Testis (tissue), 3 donors: ENCODE data around the gene ITSN2. TPM values are rescaled to one million over a fixed set of nuclear protein-coding genes. Genes with fewer than 3 reads are reported as not detected.

Experiments
- DNase-seq: peaks from one replicate; pipeline ENCODE4 v3.0.0-alpha.2; 2019
- H3K27ac ChIP-seq, 2 donors: fragments of 200-600 bp; sonication (generic); one replicate each; pipeline ENCODE4 v1.5.1; 2019
- H3K27me3 ChIP-seq: fragments of 200-600 bp; sonication (generic); one replicate; pipeline ENCODE4 v1.5.1; 2019
- H3K36me3 ChIP-seq: fragments of 200-600 bp; sonication (generic); one replicate; pipeline ENCODE4 v1.5.1; 2017; ENCODE audit warnings: low read depth; ENCODE audit errors: missing control alignments
- H3K4me1 ChIP-seq: fragments of 200-600 bp; sonication (generic); one replicate; pipeline ENCODE4 v1.5.1; 2019
- H3K4me3 ChIP-seq, 2 donors: fragments of 200-600 bp; sonication (generic); one replicate each; pipeline ENCODE4 v1.5.1; 2017 to 2019
- H3K9me3 ChIP-seq: fragments of 200-600 bp; sonication (generic); one replicate; pipeline ENCODE4 v1.5.1; 2017
- POLR2A ChIP-seq: fragments of 450-650 bp; IDR thresholded peaks from one replicate; pipeline ENCODE4 v1.6.1; 2017; ENCODE audit warnings: antibody characterized with exemption, mild to moderate bottlenecking, moderate library complexity
- WGBS, 2 donors: methylation state at CpG; one replicate each; pipeline ENCODE4 v1.1.5; 2018; 5-methylcytosine and 5-hydroxymethylcytosine counted together
- intact Hi-C: fragments of 100-400 bp; cut with DNase I; formaldehyde crosslinking; loops from one replicate; pipeline ENCODE4 v1.15.1; 2023; ENCODE audit warnings: low total_unique reads
- polyA plus RNA-seq: library from polyadenylated mRNA; stranded (reverse); fragments of 350-450 nt; fragmentation: Illumina TruSeq; extraction: RNeasy Lipid Tissue Mini Kit (QIAGEN cat#74804); gene quantifications from one replicate; pipeline ENCODE4 v1.2.3, GENCODE V29; 2014; ENCODE audit warnings: low read depth, low replicate concordance; ENCODE audit not compliant: insufficient read depth
- total RNA-seq, 2 donors: library from RNA; depleted of rRNA; stranded (reverse); fragments of >200 nt; gene quantifications; one replicate each; pipeline ENCODE4 v1.2.3, GENCODE V29; 2016
- TF ChIP-seq, protein P1 (sequence below), 3 experiments: fragments of 450-650 bp in 2 of 3; fragments of 200-600 bp in 1 of 3; sonication (generic) in 1 of 3; IDR thresholded peaks; one replicate each; pipeline ENCODE4 v1.5.1; 2016 to 2019; ENCODE audit warnings: antibody characterized with exemption in 3 of 3, mild to moderate bottlenecking in 2 of 3, moderate library complexity in 1 of 3

Gene ITSN2
- total and polyA plus RNA-seq, 3 donors from 2014 or later, result 9.1 to 53.8 (median 43.4) TPM

DNA sequence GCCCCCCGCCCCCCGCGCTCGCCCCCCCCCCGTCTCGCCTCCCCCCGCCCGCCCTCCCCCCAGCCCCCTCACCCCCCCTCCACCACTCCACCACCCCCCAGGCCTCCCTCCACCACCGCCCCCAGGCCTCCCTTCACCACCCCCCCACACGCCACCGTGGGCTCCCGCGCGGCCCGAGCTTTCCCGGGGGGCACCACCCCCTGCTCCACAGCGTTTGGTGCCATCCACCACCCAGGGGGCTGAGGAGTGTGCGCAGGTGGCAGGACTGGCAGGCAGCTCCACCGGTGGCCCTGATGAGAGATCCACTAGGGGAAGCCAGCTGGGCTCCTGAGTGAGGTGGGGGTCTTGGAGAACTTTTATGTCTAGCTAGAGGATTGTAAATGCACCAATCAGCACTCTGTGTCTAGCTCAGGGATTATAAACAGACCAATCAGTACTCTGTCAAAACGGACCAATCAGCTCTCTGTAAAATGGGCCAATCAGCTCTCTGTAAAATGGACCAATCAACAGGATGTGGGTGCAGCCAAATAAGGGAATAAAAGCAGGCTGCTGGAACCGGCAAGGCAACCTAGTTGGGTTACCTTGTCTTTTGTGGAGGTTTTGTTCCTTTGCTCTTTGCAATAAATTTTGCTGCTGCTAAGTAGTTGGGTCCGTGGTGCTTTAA is 43.0 kb upstream of the ITSN2 start:
- no peak for TF ChIP-seq POLR2A
- TF ChIP-seq, protein P1, sequence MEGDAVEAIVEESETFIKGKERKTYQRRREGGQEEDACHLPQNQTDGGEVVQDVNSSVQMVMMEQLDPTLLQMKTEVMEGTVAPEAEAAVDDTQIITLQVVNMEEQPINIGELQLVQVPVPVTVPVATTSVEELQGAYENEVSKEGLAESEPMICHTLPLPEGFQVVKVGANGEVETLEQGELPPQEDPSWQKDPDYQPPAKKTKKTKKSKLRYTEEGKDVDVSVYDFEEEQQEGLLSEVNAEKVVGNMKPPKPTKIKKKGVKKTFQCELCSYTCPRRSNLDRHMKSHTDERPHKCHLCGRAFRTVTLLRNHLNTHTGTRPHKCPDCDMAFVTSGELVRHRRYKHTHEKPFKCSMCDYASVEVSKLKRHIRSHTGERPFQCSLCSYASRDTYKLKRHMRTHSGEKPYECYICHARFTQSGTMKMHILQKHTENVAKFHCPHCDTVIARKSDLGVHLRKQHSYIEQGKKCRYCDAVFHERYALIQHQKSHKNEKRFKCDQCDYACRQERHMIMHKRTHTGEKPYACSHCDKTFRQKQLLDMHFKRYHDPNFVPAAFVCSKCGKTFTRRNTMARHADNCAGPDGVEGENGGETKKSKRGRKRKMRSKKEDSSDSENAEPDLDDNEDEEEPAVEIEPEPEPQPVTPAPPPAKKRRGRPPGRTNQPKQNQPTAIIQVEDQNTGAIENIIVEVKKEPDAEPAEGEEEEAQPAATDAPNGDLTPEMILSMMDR (IDR thresholded peaks at IDR 0.05), result no peak
- Histone ChIP-seq H3K27me3 (no peaks in the 10 kb centered on the region), H3K36me3 (no peaks in the 10 kb centered on the region), H3K9me3 (no peaks in the 10 kb centered on the region), H3K4me3 (no peak overlapping the region), H3K4me1 (no peaks in the 10 kb centered on the region), H3K27ac (no peak overlapping the region)
- DNase-seq, result peak; percentile 70
- intact Hi-C loops, result no loop called here
- 53 to 56% methylated on average over 4 to 6 of the region's 22 CpGs for WGBS, 2 donors

DNA sequence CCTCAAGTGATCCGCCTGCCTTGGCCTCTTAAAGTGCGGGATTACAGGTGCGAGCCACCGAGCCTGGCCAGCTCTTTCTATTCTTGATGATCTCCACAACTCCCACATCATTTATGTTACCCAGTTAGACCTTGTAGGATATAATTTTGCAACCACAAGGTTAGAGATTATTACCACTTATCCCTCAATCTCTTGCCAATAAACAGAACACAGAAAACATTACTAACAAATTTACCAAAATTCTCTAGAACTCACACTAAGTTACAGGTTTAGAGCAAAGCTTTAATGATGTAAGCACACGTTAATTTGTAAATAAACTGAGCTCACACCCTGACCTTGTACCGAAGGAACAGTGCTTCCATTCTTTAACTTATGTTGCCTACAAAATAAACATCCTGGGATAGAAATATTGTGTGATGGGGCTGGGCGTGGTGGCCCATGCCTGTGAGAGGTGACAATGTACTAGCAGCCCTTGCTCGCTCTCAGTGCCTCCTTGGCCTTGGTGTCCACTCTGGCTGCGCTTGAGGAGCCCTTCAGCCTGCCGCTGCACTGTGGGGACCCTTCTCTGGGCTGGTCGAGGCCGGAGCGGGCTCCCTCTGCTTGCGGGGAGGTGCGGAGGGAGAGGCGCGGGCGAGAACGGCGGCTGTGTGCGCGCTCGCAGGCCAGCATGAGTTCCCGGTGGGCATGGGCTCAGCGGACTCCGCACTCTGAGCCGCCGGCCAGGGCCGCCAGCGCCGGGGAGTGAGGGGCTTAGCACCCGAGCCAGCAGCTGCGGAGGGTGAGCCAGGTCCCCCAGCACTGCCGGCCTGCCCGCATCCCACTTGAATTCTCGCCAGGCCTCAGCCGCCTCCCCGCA is 42.1 kb upstream of the ITSN2 start:
- H3K4me1 ChIP-seq, result no peaks in the 10 kb centered on the region
- no peak for DNase-seq
- H3K27ac ChIP-seq, result no peak overlapping the region
- TF ChIP-seq, protein P1 (IDR thresholded peaks at IDR 0.05), result no peak
- no peak for TF ChIP-seq POLR2A
- intact Hi-C loops, result no loop called here
- 28 to 32% methylated on average over 9 to 19 of the region's 38 CpGs for WGBS, 2 donors
- H3K27me3 ChIP-seq, result no peaks in the 10 kb centered on the region
- no peaks in the 10 kb centered on the region for H3K36me3 ChIP-seq
- peak overlapping the region; percentile 40 to 51 for H3K4me3 ChIP-seq
- H3K9me3 ChIP-seq, result no peaks in the 10 kb centered on the region

DNA sequence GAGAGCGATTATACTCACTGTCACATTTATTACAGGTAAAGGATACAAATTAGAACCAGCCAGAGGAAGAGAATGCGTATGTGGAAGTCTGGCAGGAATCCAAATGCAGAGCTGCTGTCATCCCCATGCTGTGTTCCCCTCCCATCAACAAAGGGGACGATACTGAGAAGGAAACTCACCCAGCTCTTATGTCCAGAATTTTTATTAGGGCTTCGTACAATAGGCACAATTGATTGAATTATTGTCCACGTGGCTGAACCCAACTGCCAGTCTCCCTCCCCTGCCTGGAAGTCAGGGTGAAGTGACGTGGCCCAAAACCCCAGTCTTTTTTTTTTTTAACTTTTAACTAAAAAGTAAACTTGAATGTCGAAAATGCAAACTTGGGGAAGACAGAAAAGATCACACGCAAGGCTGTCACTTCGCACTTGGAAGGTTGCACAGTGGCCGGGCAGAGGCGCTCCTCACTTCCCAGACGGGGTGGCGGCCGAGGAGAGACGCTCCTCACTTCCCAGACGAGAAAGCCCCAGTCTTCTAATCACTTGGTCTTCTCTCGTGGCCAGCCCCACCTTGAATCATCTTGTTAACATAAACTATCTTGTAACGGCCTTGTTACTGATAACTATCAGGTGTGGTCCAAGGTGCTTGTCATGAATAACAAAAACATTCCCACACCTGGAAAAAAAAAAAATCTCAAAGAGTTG is 40.0 kb upstream of the ITSN2 start:
- intact Hi-C loops, result no loop called here
- no peak for DNase-seq
- no peak overlapping the region for H3K4me3 ChIP-seq
- no peaks in the 10 kb centered on the region for H3K9me3 ChIP-seq
- H3K36me3 ChIP-seq, result no peaks in the 10 kb centered on the region
- TF ChIP-seq, protein P1 (IDR thresholded peaks at IDR 0.05), result no peak
- TF ChIP-seq POLR2A, result no peak
- WGBS, 2 donors, result 75 to 76% methylated on average over 18 of the region's 18 CpGs
- no peak overlapping the region for H3K27ac ChIP-seq
- no peaks in the 10 kb centered on the region for H3K4me1 ChIP-seq
- H3K27me3 ChIP-seq, result no peaks in the 10 kb centered on the region

DNA sequence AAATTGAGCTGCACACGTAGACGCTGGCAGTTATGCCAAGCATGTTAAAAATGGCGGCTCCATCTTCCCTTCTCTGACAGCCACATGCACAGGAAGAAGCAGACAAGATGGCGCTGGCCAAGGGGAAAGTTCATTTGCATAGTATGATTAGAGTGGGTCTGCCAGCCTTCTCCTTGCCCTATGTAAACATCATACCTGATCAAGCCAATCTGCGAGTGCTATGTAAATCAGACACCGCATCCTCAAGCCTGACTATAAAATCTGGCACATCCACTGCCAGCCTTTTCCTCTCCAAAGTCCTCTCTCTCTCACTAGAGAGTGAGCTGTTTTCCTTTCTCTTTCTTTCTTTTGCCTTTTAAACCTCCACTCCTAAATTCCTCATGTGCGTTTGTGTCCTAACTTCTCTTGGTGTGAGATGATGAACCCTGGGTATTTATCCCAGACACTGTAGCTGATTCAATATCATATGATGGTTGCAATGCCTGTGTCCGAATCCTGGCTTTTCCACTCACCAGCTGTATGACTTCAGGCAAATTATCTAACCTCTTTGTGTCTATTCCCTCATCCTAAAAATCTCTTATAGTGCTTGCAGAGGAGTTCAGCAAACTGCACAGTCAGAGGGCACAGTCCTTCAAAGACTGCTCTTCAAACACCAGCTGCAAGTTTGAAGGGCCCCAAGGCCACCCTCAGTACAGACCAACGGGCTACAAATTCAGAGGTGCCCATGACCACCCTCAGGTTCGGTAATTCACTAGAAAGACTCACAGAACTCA is 39.3 kb upstream of the ITSN2 start:
- no peak for TF ChIP-seq POLR2A
- TF ChIP-seq, protein P1 (IDR thresholded peaks at IDR 0.05), result no peak
- Histone ChIP-seq H3K4me1 (no peaks in the 10 kb centered on the region), H3K27me3 (no peaks in the 10 kb centered on the region), H3K36me3 (no peaks in the 10 kb centered on the region), H3K27ac (no peak overlapping the region), H3K9me3 (no peaks in the 10 kb centered on the region), H3K4me3 (no peak overlapping the region)
- DNase-seq, result no peak
- intact Hi-C loops, result no loop called here
- 68 to 76% methylated on average over 10 of the region's 10 CpGs for WGBS, 2 donors
